CD4-positive, alpha-beta T cell treated with Interleukin-6 at 100 ng/mL for 8 hours (primary cell): Measurements from ENCODE around the gene SFXN5.

Experiments used
- DNase-seq: peaks from one replicate; pipeline ENCODE4 v3.0.0-alpha.2; 2020; ENCODE audit warnings: mixed read lengths, low spot score

Gene SFXN5

GRCh38 chr2:73020657-73021370 lies 50.7 kb downstream of the SFXN5 start:
- DNase-seq: no peak

GRCh38 chr2:73020306-73020656 lies 51.2 kb downstream of the SFXN5 start:
- no peak for DNase-seq

GRCh38 chr2:73018188-73018825 lies 53.2 kb downstream of the SFXN5 start:
- DNase-seq: no peak

- DNase-seq: no peak
Observed at GRCh38 chr2:73013936-73014335, 57.6 kb downstream of the SFXN5 start.

DNA sequence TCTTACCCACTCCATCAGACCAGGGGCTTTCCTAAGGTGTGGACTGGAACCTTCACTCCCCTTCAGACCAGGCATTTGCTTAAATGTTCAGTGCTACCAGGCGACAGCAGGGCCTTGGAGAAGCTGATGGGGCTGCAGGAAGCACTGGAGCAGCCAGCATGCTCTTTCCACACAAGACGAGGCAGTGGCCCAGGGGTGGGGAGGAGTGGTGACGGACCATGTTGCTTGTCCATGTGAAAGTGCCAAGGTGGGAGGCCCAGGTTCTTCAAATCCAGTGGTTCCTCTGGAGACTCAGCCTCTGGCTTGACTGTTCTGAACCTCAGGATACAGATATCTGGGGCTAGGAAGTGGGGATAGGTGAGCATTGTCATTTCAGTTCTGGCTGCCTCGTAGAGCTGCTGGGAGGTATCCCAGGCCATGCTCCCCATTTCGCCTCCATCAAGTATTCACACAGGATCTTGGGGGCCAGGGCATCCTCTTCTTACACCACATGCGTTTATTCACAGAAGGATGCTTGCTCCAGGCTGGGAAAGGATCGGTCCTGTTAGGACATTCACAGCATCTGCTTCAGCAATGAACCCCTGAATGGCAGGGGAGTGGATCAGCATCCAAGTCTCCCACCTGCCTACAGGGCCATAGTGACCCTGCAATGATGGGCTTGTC lies 62.2 kb downstream of the SFXN5 start:
- no peak for DNase-seq

DNA sequence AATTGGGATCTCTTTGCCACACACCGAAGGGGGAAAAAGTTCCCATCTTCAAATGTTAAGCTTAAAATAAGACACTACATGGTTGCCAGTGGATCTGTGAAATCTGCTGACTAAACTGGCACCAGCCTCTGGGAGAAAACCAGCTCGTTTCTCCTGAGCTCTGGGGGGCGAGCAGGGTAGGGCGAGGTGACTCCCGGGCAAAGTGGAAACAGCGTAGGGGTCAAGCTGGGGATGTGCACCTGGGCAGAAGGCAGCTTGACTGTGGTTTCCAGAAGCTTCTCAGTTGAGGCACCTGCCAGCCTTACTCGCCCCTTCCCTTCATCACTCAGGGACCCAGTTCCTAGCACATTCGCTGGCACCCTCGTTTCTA lies 62.8 kb downstream of the SFXN5 start:
- DNase-seq: no peak

GRCh38 chr2:73007991-73008765 lies 63.3 kb downstream of the SFXN5 start:
- DNase-seq: no peak

GRCh38 chr2:73006969-73007710 lies 64.4 kb downstream of the SFXN5 start:
- no peak for DNase-seq

GRCh38 chr2:73004889-73005596 lies 66.5 kb downstream of the SFXN5 start:
- DNase-seq: no peak

DNA sequence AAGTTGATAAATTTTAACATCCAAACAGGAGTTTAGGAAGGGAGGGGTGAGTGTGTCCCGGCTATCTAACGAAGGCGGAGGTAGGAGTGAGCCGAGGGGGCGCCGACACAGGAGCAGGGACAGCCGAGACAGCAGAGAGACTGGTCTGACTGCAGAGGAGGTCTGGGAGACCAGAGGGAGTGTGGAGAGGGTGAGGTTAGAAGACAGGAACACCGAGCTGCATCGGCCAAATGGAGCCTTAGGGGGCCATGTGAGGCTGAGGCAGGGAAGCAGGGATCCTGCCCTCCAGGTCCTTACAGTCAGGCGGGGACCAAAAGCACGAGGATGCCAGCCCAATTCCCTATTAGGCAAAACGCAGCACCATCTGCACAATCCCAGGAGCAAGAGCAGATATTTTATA lies 67.0 kb downstream of the SFXN5 start:
- no peak for DNase-seq

DNA sequence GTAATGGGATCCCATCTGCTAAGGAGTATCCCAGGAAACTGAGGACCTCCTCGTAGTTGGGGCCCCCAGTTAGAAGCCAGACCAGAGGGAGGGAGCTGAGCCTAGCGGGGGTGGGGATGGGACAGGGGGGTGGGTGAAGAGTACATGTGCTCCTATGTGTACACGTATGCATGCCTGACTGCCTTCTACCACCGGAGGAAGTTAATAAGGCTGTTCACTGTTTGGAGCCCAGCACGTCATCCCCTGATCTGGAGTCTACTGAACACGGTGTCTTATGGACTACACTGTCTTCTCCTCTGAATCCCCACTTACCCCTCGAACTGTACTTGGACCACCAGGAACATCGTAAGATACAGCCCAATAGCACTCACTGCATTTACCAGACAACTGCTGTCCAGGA lies 68.5 kb downstream of the SFXN5 start:
- DNase-seq: no peak

DNA sequence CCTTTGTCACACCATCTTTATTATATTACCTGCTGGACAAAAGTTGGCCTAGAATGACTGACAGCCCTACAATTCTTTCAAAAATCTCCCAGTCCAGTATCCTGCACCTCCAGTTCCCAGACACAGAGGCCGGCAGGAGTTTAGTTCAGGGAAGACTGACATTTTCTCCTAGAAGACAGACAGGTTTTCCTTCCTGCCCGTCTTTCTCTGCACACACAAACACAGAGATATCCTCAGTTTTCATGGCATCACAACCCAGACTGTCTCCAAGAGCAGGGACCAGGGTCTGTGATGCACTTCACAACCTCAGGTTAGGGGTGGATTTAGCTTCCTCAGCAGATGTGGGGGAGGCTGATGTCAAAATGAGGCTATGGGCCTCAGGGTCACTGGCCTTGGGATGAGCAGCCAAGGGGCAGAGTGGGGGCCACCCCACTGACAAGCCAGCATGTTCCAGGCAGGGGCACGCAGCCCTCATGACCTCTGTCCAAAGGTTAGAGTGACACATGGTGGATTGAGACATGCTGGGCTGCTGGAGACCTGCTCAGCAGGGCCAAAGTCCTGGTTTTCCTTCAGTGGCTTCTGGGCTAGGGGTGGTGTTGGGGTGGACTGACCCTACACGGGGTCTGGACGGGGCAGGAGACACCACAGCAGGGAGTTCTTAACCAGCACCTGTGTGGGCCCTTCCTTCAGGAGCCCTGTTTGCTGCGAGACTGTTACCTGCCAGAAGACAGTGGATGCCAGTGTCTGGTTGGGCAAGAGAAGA lies 70.5 kb downstream of the SFXN5 start:
- DNase-seq: no peak

DNA sequence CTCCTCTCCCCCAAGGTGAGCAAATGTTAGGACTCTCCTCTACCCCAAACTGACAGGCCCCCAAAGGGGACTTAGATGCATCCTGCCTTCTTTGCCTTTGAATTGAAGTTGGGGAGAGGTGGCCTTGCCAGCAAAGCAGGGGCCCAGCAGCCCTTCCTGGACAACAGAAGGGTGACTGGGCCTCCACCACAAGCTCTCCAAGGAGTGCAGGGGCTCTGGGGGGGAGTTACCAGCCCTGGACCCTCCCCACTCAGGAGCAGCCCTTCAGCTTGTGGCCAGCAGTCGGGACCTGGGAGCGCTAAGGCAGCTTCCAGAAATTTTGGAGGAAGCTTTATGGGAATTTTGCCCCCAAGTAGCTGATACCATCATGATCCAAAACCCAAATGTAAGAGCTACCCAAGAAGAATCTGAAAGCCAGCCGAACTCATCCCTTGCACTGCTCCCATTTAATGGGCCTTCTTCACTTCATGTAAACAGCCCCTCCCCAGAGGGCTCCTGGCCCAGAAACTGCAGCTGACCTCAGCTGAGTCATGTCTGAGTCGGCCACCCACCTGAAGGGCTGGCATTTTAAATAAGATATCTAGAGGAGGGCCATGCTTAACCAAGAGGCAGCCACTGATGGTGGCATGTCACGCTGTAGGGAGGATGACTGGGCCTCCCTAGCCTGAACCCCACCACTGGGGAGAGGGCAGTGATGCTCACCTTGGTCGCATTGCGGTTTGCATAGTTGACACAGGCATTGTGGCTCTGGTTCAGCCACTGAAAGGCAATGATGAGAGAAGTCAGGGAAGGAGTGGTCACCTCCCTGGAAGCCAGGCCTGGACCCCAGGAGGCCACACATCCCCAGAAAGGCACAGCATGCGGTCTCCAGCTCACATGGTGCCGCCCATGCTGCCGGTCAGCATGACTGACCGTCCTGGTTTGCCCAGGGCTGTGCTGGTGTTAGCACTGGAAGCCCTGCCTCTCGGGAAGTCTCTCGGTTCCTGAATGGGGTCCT lies 71.5 kb downstream of the SFXN5 start:
- no peak for DNase-seq

DNA sequence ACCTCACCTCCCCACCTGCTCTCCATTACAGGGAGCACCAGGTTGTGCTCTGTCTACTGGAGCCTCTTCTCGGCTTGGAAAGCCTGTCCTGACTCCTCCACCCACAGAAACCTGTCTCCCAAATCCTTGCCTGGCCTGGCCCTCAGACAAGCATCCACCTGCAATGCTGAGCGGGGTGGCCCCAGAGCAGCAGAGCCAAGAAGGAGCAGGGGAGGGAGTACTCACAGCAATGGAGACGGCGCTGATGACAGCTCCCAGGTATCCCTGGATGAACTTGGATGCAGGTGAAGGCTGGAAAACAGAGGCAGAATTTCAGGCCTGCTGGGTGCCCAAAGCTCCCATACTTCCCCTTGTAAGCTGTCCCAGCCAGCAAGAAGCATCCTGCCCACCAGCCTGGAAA lies 72.8 kb downstream of the SFXN5 start:
- DNase-seq: no peak

- no peak for DNase-seq
Observed at GRCh38 chr2:72998234-72998651, 73.3 kb downstream of the SFXN5 start.

DNA sequence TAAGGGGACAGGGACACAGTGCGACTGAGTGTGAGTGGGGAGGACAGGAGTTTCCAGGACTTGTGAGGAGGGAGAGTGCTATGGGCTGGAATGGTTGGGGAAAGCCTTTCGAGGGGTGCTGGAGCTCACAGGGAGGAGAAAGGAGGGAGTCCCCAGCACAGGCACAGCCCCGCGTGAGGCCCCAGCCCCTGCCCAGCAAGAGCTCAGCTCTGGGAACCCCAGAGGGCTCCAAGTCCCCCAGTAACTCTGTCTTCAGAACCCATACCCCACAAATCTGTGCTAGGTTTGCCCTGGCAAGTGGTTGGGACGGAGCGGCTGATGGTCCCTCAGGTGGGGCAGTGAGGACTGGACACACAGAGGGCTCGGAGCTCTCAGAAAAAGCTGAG lies 75.4 kb downstream of the SFXN5 start:
- no peak for DNase-seq

- DNase-seq: no peak
Observed at GRCh38 chr2:72995430-72996116, 75.9 kb downstream of the SFXN5 start.

GRCh38 chr2:72994991-72995380 lies 76.5 kb downstream of the SFXN5 start:
- no peak for DNase-seq
